HG02623 (cell line): ENCODE data around the gene RIGI.
"Not testable (repeated sequence)": the region's sequence is repeated elsewhere in the genome, so short reads cannot be mapped to it uniquely, and the experiment has no call there.

Experiments used
- ATAC-seq: cut with Tn5 transposase; IDR thresholded peaks from one replicate; pipeline ENCODE4 v1.9.1; 2021; ENCODE audit warnings: moderate library complexity; ENCODE audit not compliant: unreplicated experiment

Gene RIGI

GRCh38 chr9:32533336-32533735 is 7.3 kb upstream of the RIGI start:
- ATAC-seq = no peak

GRCh38 chr9:32526707-32527048 is 682 bp upstream of the RIGI start:
- no peak for ATAC-seq

- no peak for ATAC-seq
Observed at GRCh38 chr9:32525709-32526030, 326 bp downstream of the RIGI start.

- peak; percentile 29 for ATAC-seq
Observed at GRCh38 chr9:32524892-32525708, 896 bp downstream of the RIGI start.

GRCh38 chr9:32524558-32524891 is 1.5 kb downstream of the RIGI start:
- ATAC-seq = not testable (repeated sequence)

- ATAC-seq = no peak
Observed at GRCh38 chr9:32523910-32524309, 2.1 kb downstream of the RIGI start.

- ATAC-seq = no peak
Observed at GRCh38 chr9:32518276-32518675, 7.7 kb downstream of the RIGI start.

- no peak for ATAC-seq
Observed at GRCh38 chr9:32516241-32516640, 9.8 kb downstream of the RIGI start.

GRCh38 chr9:32508728-32509127 is 17.3 kb downstream of the RIGI start:
- no peak for ATAC-seq

GRCh38 chr9:32503008-32503407 is 23.0 kb downstream of the RIGI start:
- ATAC-seq = no peak

- no peak for ATAC-seq
Observed at GRCh38 chr9:32502464-32502863, 23.5 kb downstream of the RIGI start.

- ATAC-seq = no peak
Observed at GRCh38 chr9:32501868-32502267, 24.1 kb downstream of the RIGI start.

GRCh38 chr9:32500768-32501167 is 25.2 kb downstream of the RIGI start:
- ATAC-seq = no peak

- no peak for ATAC-seq
Observed at GRCh38 chr9:32497921-32498320, 28.1 kb downstream of the RIGI start.

- ATAC-seq = no peak
Observed at GRCh38 chr9:32490601-32491000, 35.4 kb downstream of the RIGI start.

GRCh38 chr9:32487981-32488380 is 38.0 kb downstream of the RIGI start:
- ATAC-seq = no peak

- ATAC-seq = no peak
Observed at GRCh38 chr9:32486839-32487562, 39.0 kb downstream of the RIGI start.

- no peak for ATAC-seq
Observed at GRCh38 chr9:32483343-32483742, 42.7 kb downstream of the RIGI start.
